Measurements from ENCODE around the gene COL15A1.
A peak's percentile ranks its signal among the peaks of the same experiment; 100 is the strongest.

Gene COL15A1

DNA sequence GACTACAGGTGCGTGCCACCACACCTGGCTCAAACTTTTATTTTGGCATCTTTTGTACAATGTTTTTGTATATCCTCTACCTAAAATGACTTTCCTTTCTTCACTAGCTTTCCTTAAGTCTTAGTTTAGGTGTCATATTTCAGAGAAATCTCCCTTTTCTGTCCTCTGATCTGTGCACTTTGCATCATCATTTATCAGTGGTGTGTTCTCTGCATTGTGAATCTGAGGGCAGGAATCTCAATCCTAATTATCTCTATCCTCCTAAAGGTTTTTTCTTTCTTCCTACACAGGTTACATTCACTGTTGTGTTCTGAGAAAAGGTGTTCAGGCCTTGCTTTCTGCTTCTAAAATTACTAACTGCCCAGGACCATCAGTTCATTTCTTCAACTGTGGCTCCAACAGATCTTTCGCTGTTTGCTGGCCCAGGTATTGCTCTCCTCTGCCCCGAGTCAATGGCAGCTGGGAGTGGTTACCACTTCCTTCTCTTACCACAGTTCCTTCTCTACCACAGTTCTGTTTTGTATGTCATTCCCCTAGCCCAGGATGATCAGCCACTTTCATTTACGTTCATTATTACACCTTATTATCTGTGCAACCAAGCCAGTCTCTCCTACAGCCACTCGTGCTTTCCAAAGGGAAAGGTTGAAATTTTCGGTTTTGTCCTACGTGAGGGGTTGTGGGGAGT, 175.2 kb downstream of the COL15A1 start:
- peak; percentile 65 to 74 for DNase-seq

DNA sequence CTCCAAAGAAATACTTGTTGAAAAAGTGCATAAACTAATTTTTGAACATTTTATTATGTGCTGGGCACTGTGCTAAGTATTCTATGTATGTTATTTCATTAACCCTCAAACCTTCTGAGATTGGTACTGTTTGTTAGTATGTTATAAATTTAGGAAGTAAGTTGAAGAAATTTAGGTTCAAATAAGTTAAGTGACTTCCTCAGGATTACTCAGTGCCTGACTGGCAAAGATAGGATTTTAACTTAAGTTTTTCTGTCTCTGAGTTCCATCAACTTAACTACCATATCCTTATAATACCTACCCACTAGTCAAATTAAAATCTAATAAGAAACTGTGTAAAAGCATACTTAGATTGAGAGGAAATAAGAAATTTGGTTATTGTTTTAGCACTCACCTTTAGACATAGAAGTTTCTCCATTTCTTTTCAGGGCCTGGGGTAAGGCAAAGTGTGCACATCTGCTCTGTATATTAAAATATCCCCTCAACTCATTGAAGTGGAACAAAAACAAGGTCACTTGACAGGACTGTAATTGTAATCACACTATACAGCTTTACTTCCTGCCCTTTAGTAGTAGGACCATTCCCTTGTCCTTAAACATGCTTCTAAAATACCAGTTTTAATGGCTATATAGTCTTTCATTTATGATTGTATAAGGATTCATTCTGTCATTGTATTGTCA, 176.4 kb downstream of the COL15A1 start:
- DNase-seq, result peak; percentile 14 to 28
